CD4-positive, alpha-beta T cell treated with Interleukin-12 subunit alpha and Interleukin-12 subunit beta, for 1 hour (primary cell): Measurements from ENCODE around the gene TMPRSS11E.
"Not testable (repeated sequence)": the region's sequence is repeated elsewhere in the genome, so short reads cannot be mapped to it uniquely, and the experiment has no call there.

Experiments
- DNase-seq: peaks from one replicate; pipeline ENCODE4 v3.0.0-alpha.2; 2020

The TMPRSS11E gene, protein sequence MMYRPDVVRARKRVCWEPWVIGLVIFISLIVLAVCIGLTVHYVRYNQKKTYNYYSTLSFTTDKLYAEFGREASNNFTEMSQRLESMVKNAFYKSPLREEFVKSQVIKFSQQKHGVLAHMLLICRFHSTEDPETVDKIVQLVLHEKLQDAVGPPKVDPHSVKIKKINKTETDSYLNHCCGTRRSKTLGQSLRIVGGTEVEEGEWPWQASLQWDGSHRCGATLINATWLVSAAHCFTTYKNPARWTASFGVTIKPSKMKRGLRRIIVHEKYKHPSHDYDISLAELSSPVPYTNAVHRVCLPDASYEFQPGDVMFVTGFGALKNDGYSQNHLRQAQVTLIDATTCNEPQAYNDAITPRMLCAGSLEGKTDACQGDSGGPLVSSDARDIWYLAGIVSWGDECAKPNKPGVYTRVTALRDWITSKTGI

DNA sequence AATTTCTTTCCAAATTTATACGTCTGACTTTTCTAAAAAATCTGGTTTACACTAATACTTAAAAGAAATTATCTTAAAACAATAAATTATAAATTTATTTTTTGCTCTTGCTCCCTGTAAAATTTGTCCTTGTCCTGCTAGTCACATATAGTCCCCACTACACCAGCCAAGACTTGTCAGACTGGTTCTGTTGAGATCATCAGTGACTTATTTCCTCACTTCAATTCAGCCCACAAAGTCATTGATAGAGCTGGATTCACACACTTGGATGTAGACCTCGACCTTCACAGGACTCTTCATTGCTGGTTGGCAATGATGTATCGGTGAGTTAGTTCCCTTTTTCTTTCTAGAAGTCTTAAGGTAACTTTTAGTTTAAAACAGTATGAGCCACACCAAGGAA, at the start of gene TMPRSS11E:
Gene TMPRSS11E, plus strand, starts transcription at position 263 of the 400 bp plus-strand sequence. Its CDS starts 50 bp downstream, at position 313.
- no peak for DNase-seq

DNA sequence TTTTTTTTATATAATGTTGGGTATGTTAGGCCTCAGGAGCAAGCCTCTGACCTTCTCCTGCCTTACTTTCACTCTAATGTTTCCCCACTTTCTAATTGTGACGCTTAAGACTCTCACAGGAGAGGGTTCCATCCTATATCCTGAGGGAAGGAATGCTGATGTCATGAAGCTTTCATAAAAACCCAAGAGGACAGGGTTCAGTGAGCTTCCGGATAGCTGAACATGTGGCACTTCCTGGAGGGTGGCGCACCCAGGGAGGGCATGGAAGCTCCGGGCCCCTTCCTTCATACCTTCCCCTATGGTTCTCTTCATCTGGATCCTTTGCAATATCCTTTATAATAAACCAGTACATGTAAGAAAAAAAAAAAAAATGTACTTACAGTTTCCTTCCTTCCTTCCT, 48.0 kb upstream of the TMPRSS11E start:
- DNase-seq, result no peak

DNA sequence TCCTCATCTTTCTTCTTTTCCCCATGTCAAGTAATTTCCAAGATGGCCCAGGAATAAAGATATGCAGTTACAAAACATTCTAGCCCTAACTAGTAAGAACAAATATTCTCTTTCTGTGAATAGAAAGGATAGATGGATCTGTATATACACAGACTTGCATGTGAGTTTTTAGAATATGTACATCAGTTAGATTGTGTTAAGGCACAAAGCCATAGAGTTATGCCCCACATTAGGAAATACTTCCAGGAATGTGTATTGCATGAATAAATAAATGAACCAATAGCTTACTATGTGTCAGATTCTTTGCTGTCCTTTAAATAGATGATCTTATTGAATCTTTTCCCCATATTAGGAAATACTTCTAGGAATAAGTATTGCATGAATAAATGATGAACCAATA, 46.0 kb upstream of the TMPRSS11E start:
- DNase-seq, result no peak

DNA sequence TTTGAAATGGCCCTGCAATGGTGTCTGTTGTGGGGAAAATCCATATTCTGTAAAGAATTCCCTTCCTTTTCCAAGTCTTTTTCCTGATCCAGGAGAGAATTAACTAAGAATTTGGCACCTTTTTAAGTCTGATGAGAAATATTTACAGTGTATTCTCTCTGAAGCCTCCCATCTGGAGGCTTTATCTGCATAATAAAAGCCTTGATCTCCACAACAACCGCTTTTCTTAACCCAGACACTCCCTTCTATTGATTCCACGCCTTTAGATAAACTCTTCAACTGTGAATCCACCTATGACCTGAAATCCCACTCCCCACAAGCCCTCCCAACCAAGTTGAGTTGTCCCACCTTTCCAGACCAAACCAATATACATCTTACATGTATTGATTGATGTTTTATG, 43.1 kb upstream of the TMPRSS11E start:
- DNase-seq, result no peak

DNA sequence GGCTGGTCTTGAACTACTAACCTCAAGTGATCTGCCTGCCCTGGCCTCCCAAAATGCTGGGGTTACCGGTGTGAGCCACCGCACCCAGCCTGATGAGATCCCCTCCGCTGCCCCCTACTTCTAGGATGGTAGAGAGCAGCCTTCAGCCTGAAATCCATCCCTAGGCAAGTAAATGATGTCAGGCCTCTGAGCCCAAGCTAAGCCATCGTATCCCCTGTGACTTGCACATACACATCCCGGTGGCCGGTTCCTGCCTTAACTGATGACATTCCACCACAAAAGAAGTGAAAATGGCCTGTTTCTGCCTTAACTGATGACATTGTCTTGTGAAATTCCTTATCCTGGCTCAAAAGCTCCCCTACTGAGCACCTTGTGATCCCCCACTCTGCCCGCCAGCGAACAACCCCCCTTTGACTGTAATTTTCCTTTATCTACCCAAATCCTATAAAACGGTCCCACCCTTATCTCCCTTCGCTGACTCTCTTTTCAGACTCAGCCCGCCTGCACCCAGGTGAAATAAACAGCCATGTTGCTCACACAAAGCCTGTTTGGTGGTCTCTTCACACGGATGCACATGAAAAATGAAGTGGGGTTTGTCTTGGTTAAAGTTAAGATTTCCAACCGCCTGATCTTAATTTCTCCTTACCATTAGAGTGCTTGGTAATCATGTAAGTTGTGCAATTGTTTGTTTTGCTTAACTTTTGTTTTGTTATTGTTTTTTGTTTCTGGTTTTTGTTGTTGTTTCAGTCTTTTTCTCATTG, 41.4 kb upstream of the TMPRSS11E start:
- DNase-seq, result not testable (repeated sequence)

DNA sequence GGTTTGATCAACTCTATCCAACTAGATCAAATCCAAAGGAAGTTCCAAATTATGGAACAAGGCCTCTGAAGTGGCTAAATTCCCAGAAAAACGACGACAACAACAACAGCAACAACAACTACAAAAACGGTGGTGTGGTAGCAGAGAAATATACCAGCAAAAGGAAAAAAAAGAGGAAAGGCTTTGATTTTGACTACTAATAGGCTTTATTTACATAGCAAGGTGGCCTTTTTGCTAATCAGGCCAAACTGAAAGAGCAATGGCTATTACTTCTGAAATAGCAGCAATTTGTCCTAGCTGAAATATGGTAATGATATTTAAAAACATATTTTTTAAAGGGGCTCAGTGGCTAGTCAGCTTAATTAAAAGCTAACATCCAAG, 40.8 kb upstream of the TMPRSS11E start:
- DNase-seq, result no peak

DNA sequence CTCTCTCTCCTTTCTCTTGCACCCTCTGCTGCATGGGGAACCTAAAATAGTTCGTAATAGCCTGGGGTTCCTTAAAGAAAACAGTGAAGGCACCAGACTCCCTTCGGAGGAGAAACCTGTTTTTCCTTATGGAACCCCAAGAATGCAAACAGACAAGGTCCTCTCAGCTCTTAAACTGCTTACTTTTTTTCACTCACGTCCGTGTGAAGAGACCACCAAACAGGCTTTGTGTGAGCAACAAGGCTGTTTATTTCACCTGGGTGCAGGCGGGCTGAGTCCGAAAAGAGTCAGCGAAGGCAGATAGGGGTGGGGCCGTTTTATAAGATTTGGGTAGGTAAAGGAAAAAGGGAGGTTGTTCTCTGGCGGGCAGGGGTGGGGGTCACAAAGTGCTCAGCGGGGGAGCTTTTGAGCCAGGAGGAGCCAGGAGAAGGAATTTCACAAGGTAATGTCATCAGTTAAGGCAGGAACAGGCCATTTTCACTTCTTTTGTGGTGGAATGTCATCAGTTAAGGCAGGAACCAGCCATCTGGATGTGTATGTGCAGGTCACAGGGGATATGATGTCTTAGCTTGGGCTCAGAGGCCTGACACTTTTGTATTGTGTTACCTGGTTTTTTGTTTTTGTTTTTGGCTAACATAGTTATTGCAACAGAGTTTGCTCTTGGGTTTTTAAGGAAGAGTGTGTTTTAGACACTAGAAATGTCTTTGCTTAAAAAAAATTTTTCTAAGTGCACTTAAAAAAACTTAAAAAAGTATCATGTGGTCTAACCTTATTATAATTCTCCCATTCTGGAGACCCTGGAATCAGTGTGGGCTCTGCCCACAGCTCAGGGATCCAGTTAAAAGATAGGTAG, 40.0 kb upstream of the TMPRSS11E start:
- not testable (repeated sequence) for DNase-seq

DNA sequence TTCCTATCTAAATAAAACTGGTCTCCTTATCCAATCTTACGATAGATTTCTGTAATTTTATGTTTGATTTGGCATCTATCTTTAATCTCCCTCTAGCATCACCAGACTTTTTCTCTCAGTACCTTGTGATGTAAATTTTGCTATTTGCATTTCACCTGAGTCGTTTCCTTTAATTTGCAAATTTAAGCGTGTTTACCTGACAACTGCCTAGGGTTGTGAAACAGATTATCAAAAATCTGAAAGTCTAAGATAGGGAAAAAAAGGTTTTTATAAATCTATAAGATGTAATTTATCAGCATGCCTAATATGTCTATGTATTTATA, 39.4 kb upstream of the TMPRSS11E start:
- DNase-seq, result no peak

DNA sequence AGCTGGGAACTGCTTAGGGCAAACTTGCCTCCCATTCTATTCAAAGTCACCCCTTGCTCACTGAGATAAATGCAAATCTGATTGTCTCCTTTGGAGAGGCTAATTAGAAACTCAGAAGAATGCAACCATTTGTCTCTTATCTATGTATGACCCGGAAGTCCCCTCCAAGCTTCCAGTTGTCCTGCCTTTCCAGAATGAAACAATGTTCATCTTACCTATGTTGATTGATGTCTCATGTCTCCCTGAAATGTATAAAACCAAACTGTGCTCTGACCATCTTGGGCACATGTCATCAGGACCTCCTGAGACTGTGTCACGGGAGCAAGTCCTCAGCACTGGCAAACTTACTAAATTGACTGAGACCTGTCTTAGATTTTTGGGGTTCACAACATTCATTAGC, 37.1 kb upstream of the TMPRSS11E start:
- no peak for DNase-seq

DNA sequence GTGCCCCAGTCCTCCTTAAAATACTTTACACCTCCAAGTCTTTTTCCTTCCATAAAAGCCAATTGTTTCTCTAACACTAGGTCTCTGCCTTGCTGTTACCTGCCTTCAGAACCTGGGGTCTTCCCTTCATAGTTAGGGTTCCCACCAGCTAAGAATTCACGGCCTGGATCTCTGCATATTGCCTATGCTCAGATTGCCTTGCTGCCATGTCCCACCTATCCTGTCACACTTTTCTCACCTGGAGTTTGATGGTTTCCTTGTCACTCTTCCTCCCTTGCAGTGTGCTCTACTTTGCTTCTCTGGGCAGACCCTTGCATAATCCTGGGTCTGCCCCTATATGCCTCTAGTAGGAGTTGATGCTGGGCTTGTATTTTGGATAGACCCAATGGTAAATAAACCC, 36.6 kb upstream of the TMPRSS11E start:
- DNase-seq, result no peak

DNA sequence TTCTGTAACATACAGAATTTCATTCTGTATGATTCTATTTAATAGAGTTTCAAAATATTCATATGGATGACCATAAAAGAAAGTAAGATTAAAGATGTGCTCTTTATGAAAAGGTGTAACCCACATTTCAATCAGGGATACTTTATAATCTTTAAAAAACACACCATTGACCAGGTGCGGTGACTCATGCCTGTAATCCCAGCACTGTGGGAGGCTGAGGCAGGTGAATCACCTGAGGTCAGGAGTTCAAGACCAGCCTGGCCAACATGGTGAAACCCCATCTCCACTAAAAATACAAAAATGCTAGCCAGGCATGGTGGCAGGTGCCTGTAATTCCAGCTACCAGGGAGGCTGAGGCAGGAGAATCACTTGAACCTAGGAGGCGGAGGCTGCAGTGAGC, 35.2 kb upstream of the TMPRSS11E start:
- DNase-seq, result not testable (repeated sequence)

DNA sequence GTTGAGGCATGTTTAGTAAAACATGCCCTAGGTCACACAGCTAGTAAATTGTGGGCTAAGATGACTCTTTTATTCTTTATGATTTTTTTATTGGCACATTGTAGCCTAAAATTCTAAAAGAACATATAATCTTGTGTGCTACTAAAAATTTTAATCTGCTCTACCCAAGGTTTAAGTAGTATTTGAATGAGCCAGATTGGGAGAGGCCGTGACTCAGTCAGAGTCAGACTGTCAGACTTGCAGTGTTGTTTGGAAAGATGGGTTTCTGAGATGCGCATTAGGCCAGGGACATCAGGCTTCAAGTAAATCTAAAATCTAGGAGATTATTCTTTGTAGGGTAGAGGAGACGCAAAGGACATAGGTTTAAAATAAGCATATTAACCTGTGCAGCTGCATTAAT, 30.7 kb upstream of the TMPRSS11E start:
- DNase-seq, result no peak

DNA sequence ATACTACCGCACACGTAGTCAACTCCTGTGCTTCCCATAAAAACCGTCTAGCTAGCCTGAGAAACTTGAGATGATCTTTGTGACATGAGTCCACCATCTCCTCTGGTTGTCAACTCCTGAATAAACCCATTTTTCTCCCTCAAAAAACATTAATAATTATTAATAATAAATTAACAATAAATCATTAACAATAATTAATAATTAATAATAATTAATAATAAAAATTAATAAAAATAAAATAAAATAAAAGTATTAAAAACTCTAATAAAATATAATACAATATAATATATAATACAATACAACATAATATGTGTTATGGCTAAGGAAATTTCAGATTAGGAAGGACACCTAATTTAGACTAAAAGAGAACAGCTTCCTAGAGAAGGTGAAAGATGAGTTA, 20.7 kb upstream of the TMPRSS11E start:
- DNase-seq, result no peak

DNA sequence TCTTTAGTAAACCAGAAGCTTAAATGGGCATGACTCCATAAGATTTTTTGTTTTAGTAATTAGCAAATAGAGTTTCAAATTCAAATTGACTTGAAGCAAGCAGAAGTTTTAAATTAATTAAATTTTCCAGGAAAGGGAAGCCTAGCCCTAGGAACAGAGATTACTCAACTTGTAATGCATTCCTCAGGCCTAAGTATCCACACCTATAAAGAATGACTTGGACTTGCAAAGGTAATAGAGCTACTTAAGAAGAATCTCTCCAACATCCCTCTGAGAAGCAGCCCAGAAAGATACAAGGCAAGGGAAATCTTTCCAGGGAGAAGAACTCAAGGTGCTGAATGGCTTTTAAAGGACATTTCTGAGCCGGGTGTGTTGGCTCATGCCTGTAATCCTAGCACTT, 16.9 kb upstream of the TMPRSS11E start:
- DNase-seq, result no peak

DNA sequence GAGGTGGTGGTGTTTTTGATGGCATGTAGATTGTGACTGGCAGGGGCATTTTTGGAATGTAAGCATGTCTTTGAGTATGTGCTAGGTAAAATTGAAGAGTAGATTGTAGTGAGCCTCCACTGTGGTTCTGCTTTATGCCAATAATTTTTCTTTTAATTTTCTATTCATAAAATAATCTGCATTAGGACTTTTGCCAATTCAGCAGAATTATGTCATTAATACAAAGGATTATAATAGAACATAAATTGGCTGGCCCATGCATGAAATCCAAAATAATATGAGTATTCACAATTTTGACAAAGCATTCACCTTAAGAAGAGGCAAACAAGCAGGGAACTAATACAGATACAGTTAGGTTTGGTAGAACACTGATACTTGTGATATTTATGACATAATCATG, 14.9 kb upstream of the TMPRSS11E start:
- DNase-seq, result no peak

DNA sequence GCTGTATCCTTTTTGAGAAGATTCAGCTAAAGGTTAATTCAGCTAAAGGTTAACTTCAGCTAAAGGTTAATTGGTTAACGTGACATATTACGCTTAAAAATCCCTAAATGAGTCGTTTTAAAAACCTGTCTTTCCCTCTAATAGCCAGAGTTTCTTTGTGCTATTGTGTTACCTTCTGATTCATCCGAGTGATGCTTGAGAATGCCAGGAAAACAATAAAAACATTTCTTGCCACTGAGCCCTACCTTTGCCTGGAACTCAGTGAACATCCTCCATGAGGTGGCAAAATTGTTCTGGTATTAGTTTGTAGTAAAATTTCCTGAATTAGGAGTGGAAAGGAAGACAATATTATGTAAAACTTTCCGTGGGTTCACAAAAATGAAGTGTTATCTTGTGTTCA, 13.7 kb upstream of the TMPRSS11E start:
- DNase-seq, result no peak

DNA sequence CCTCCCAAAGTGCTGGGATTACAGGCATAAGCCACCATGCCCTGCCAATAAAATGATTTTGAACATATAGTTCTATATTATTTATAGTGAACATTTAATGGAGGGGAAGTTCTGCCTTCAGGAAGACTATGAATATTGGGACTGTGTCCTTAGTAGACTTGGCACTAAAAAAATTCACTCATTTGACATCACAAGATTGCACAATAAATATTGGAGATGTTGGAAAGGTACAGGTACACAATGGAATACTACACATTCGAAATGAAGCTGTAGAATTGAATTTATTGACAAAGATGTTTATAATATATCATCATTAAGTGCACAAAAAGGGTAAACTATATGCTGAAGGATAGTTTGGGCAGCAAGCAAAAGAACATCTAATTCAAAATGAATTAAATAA, 13.0 kb upstream of the TMPRSS11E start:
- no peak for DNase-seq

DNA sequence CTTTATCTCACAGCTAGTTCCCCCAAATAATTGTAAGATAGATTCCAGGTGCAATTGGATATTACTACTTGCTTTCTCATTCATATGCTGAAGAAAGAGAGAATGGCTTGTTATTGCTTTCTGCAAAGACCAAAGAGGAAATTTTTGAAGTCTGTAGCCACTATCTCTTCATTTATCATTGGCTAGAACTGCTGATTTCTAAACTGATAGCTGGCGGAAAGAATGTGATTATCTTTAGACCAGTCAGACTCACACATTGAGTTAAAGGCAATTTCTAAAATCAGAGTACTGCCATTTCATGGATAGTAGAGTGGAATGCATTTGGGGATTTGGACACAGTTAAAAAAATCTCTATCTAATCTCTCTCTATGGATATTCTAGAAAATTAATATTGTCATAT, 12.4 kb upstream of the TMPRSS11E start:
- DNase-seq, result no peak

DNA sequence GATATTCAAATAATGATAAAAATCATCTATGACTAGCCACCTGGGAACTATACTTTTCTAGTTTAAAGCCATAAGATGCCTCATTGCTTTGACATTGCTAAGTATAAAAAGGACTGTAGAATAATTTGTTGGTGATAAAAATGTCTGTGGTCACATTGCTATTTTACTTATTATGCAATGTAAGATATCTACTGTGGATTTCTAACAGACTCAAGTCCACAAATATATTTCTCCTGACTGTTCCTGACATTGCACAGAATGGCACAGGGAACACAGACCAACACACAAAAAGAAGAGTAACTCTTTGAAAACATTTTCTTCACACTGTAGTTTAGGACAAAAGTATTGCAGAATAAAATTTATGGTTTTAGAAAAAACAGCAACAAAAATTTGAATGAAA, 2.2 kb upstream of the TMPRSS11E start:
- DNase-seq, result no peak

DNA sequence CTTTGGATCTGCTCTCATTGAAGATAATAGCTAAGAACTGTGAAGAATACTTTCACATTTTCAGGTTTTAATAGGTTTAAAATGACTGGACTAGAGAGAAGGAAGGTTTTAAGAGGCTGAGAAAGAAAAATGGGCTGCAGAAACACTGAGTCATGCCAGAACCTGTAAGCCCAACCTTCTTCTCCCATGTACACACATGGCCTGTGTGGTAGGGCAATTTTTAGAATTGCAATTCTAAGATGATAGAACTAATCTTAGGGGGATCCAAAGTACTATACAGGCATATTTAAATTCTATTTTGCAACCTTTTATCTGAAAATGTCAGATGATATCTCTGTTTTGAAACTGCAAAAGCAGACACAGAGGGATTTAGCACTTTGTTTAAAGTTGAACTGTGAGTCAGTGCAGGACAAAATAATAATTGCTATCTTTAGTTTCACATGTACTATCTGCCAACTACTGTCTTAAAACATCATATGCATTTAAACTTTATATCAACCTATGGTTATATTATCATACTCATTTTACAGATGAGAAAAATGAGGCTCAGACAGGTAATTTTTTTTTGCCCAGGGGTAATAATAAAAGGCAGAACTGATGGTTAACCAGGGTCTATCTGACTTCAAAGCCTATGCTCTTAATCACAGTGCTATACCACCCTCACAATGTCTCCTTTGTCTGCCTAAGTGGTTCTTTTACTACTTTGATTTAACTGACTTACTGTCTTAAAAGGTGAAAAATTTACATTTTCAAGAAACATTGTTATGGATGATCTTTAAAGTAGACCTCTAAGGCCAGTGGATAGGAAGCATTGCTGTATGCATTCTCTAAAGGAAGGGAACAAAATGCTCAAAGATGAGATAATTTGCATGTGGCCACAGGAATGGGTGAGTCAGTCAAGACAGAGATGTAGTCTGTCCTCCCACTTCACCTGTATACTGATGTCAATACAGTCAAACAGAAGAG, 4.3 kb downstream of the TMPRSS11E start:
- no peak for DNase-seq

DNA sequence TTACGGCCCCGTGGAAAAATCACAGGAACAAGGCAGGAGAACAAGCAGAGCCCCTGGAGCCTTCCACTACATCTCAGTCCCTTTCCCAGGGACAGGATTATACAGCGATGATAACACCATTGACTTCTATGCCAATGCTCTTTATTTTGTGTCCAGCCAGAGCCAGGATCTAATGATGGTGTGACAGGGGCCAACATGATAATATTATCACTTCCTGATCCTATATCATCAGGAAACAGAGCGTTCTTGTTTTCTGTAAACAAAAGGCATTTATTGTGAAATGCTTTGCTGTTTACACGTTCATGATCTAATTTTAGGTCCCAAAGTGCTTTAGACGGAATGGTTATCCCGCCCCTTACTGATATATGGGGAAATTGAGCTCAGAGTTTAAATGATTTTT, 12.8 kb downstream of the TMPRSS11E start:
- no peak for DNase-seq

DNA sequence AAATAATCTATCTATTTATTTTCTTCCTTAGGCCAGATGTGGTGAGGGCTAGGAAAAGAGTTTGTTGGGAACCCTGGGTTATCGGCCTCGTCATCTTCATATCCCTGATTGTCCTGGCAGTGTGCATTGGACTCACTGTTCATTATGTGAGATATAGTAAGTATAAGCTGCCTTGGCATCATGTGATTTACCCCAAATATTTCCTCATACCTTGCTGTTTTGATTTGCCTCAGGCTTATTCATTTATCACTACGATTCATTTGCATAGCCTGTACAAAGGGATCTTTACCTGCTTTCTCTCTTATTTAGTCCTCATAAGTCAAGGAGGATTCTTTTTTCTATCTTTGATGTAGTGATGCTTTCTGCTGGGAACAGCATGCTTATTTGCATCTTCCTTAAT, 14.5 kb downstream of the TMPRSS11E start:
- DNase-seq, result no peak
